HG03520 (cell line): Measurements from ENCODE around the gene CFC1.
"Not testable (repeated sequence)": the region's sequence is repeated elsewhere in the genome, so short reads cannot be mapped to it uniquely, and the experiment has no call there.

ENCODE experiments used
- ATAC-seq: cut with Tn5 transposase; IDR thresholded peaks from one replicate; pipeline ENCODE4 v1.9.1; 2021; ENCODE audit warnings: mild to moderate bottlenecking, moderate library complexity; ENCODE audit not compliant: unreplicated experiment

Gene CFC1

GRCh38 chr2:130584726-130585125 lies 14.6 kb downstream of the CFC1 start:
- not testable (repeated sequence) for ATAC-seq

- not testable (repeated sequence) for ATAC-seq
Measured at GRCh38 chr2:130583582-130583981, 15.8 kb downstream of the CFC1 start.

DNA sequence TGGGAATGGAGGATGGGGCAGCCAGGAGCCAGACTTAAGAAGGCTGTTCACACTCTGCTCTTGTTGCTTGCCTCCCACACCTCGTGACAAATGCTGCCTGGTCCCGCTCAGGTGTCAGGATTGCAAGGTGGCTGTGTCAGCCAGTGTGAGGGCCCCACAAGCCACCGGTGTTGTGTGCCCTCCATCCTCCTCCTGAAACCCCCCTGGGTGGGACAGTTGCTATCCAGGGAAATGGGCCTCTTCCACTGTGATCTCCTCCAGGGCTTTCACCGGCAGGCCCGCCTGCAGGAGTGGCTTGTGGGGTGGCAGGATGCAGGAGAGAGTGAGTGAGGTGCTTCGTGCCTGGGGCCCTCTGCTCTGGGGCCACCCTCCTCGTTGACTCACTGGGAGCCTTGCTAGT lies 16.4 kb downstream of the CFC1 start:
- ATAC-seq = not testable (repeated sequence)

DNA sequence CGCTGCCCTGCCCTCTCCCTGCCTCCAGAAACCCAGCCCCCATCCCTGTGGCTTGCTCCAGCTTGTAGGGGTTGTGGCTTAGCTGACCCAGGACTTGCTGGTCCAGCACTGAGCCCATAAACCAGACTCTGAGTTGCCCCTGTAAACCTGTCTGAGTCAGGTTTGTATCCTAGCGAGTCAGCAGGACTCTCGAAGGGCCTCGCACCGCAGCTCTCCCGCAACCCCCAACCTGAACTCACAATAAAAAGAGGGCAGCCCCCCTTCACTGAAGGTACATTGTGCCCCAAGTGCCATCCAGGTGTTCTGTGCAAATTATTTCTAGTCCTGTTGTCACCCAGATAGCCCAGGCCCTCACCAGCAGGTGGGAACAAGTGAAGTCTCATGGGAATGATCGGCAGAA lies 17.9 kb downstream of the CFC1 start:
- not testable (repeated sequence) for ATAC-seq

DNA sequence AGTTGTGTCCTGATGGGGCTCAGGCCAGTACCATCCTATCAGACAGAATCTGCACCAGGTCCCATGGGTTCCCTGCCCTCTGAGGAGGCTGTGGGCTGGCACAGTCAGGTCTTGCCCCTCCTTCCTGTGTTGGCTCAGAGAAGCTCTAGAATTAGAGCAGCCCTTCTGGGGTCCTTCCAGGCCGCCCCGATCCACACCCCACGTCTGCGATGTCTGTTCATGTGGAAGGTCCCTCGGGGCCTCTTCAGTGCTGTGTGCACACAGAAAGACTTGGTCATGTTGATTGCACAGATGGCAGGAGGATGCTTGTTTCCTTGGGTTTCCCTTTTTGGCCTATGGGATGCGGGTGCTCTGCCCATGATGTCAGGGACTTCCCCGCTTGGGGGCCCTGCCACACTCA lies 20.3 kb downstream of the CFC1 start:
- not testable (repeated sequence) for ATAC-seq

GRCh38 chr2:130577559-130577958 lies 21.8 kb downstream of the CFC1 start:
- ATAC-seq = not testable (repeated sequence)

DNA sequence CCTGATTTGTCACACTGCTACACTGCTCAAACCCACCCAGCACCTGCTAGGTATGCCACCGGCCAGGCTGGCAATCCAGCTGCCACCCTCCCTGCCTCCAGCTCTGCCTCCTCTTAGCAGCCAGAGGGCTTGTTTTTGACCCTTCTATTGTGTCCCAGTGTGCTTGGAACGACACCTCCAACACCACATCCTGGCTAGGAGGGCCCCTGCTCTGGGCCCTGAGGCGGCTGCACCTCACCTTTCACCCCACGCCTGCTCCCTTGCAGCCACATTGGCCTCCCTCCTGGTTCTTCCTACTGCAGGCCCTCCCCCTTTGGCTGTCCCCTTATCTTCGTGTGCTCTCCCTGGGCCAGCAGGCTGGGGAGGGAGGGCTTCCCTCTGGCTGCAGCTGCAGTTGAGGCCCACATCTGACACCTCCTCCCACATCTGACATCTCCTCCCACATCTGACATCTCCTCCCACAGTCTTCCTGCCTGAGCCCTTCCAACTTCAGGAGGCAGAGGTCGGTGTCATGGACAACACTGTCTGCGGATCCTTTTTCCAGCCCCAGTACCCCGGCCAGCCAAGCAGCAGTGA lies 23.1 kb downstream of the CFC1 start:
- not testable (repeated sequence) for ATAC-seq

DNA sequence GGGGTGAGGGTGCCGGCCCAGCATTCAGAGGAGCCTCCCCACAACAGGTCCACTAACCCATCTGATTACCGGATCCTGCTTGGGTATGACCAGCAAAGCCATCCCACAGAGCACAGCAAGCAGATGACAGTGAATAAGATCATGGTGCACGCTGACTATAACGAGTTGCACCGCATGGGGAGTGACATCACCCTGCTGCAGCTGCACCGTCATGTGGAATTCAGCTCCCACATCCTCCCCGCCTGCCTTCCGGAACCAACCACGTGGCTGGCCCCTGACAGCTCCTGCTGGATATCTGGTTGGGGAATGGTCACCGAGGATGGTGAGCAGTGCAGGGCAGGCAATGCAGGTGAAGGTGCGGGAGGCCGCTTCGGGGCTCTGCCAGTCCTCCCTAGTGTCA lies 25.1 kb downstream of the CFC1 start:
- ATAC-seq = not testable (repeated sequence)

DNA sequence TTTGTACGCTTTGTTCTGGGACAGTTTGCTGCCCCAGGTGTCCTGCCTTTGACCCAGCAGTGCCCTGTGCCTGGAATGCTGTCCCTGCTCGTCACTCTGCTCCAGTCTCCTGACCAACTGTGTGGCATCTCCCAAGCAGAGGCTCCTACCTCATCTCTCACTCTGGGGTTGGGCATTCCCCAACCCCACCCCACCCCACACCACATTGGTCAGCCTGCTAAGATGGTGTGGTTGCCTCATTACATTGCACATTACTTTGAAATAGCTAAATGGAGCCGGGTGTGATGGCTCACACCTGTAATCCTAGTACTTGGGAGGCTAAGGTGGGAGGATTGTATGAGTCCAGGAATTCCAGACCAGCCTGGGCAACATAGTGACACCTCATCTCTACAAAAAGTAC lies 27.4 kb downstream of the CFC1 start:
- ATAC-seq = not testable (repeated sequence)

DNA sequence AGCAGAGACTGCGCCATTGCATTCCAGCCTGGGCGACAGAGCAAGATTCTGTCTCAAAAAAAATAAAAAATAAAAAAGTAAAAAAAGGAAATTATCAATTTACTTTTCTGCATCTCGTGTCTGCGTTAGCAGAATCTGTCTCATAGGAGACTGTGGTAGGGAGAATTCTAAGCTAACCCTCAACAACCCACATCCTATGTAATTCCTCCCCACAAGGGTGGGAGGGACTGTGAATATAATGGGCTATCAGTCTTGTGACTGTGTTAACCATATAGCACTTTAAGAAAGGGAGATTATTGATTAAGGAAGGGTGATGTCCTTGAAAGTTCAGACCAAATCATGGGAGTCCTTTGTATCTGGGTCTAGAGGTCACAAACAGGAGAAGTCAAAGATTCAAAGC lies 33.2 kb downstream of the CFC1 start:
- ATAC-seq = not testable (repeated sequence)

DNA sequence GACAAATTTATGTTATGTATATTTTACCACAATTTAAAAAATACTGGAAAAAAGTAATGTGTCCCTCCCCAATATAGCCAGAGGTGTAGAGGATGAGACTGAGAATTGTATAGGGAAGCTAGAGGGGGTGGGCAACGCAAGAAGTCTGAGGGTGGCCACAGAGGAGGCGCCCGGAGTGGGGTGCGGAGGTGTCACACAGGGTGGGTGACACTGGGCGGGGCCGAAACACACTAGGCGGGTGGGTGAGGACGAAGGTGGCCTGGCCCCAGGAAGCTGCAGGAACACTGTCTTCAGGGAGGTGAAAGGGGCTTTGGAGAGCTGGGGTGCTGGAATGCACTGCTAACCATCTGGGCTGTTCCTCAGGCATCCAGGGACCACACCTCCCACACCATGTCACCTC lies 42.9 kb downstream of the CFC1 start:
- not testable (repeated sequence) for ATAC-seq

DNA sequence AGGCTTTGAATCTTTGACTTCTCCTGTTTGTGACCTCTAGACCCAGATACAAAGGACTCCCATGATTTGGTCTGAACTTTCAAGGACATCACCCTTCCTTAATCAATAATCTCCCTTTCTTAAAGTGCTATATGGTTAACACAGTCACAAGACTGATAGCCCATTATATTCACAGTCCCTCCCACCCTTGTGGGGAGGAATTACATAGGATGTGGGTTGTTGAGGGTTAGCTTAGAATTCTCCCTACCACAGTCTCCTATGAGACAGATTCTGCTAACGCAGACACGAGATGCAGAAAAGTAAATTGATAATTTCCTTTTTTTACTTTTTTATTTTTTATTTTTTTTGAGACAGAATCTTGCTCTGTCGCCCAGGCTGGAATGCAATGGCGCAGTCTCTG lies 45.2 kb downstream of the CFC1 start:
- ATAC-seq = not testable (repeated sequence)

DNA sequence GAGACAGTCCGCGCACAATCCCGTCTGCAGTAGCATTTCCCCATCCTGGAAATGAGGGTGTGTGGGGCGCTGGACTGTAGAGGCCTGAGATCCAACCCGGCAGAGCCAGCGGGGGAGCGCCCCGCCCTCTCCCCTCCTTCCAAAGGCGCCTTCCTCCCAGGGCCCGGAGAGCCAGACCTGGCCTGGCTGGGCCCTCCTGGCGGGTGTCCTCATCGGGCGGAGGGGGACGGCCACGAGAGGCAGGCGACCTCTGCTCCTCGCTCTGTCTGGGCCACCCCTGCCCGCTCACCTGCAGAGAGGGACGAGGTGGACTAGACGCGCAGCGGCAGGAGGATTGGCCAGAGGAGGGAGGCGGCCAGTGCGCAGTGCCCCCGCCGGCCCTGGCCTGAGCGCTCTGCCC lies 49.9 kb downstream of the CFC1 start:
- ATAC-seq = not testable (repeated sequence)

GRCh38 chr2:130548418-130548817 lies 51.0 kb downstream of the CFC1 start:
- not testable (repeated sequence) for ATAC-seq

DNA sequence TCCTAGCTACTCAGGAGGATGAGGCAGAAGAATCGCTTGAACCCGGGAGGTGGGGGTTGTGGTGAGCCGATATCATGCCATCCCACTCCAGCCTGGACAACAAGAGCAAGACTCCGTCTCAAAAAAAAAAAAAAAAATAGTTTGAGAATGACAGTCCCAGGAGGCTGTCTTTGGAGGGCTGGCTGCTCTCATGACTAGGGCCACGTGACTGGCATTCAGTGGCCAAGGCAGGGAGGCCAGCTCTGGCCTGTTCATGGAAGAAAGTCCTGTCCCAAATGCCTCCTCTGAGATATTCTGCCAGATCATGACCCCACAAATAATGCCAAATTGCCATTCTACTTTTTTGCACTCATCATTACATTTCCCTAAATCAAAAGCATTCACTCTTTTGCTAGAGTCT lies 54.4 kb downstream of the CFC1 start:
- ATAC-seq = not testable (repeated sequence)

- not testable (repeated sequence) for ATAC-seq
Measured at GRCh38 chr2:130543785-130544528, 55.4 kb downstream of the CFC1 start.

- ATAC-seq = not testable (repeated sequence)
Measured at GRCh38 chr2:130542789-130543188, 56.6 kb downstream of the CFC1 start.
